Liver (tissue), 3 donors: ENCODE measurements around the gene DEXI.

Experiments used
- REST ChIP-seq: IDR thresholded peaks from 2 replicates; pipeline ENCODE4 v1.6.1; 2016; ENCODE audit warnings: antibody characterized with exemption, mild to moderate bottlenecking
- TAF1 ChIP-seq: conservative IDR thresholded peaks from 2 replicates; pipeline ENCODE4 v1.6.1; 2016; ENCODE audit warnings: antibody characterized with exemption, mild to moderate bottlenecking
- YY1 ChIP-seq: IDR thresholded peaks from 2 replicates; pipeline ENCODE4 v1.6.1; 2016; ENCODE audit warnings: antibody characterized with exemption, mild to moderate bottlenecking
- ZBTB33 ChIP-seq: IDR thresholded peaks from 2 replicates; pipeline ENCODE4 v1.6.1; 2016; ENCODE audit warnings: antibody characterized with exemption
- TF ChIP-seq, protein P1 (sequence below): fragments of 150-350 bp; IDR thresholded peaks from 2 replicates; pipeline ENCODE4 v1.5.1; 2017; ENCODE audit warnings: improper control_type of control experiment, low read depth, low read length; ENCODE audit not compliant: missing input control
- donor health status: healthy.
- donor health status: healthy.

DNA sequence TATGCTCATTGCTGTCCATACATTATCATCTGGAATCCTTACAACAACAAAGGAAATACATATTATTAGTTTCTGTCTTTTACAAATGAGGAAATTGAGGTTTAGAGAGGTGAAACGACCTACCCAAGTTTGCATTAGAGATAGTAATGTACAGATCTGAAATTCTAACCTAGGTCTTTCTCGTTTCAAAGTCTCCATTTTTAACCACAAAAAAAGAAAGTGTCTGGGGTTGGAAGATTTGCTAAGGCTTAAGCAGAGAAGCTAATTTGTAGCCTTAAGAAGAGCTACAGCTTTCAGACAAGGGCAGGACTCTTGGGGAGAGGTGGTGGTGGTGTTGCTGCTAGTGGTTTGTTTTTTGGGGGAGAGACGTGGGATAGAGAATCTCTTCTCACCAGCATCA lies 46.1 kb downstream of the DEXI start:
- TF ChIP-seq, protein P1, sequence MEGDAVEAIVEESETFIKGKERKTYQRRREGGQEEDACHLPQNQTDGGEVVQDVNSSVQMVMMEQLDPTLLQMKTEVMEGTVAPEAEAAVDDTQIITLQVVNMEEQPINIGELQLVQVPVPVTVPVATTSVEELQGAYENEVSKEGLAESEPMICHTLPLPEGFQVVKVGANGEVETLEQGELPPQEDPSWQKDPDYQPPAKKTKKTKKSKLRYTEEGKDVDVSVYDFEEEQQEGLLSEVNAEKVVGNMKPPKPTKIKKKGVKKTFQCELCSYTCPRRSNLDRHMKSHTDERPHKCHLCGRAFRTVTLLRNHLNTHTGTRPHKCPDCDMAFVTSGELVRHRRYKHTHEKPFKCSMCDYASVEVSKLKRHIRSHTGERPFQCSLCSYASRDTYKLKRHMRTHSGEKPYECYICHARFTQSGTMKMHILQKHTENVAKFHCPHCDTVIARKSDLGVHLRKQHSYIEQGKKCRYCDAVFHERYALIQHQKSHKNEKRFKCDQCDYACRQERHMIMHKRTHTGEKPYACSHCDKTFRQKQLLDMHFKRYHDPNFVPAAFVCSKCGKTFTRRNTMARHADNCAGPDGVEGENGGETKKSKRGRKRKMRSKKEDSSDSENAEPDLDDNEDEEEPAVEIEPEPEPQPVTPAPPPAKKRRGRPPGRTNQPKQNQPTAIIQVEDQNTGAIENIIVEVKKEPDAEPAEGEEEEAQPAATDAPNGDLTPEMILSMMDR: no peak
- TF ChIP-seq ZBTB33 (no peak), TAF1 (no peak), YY1 (no peak), REST (no peak)
